Measurements from ENCODE around the gene LBP. TPM values are rescaled to one million over a fixed set of nuclear protein-coding genes. Genes with fewer than 3 reads are reported as not detected.
"Not testable (repeated sequence)": the region's sequence is repeated elsewhere in the genome, so short reads cannot be mapped to it uniquely, and the experiment has no call there.

Gene LBP
- total RNA-seq, 1 donor from 2014 or later, result 0.07 TPM

GRCh38 chr20:38395751-38396395 is 49.6 kb downstream of the LBP start:
- not testable (repeated sequence) for DNase-seq (ENCODE audit: low read depth, low spot score)

GRCh38 chr20:38402089-38402488 is 55.8 kb downstream of the LBP start:
- DNase-seq (ENCODE audit: low read depth, low spot score), result no peak

DNA sequence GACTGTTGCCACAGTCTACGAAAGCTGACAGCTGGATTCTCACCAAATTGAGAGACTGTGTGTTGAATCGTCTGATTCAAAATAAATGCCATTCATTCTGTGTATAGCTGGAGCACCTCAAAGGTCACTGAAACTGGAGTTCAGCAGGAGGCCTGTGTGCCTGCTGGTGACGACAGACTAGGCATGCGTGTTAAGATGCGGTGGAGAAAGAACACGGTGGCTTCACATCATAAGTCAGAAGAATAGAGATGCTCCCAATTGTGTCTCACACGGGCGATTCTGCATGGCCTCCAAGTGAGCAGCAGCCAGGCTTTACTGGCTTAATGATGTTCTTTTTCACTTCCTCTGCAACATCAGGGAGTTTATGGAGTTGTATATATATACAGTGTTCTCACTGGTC is 56.5 kb downstream of the LBP start:
- no peak for DNase-seq (ENCODE audit: low read depth, low spot score)

- DNase-seq (ENCODE audit: low read depth, low spot score), result no peak
Measured at GRCh38 chr20:38404016-38404415, 57.7 kb downstream of the LBP start.

- no peak for DNase-seq (ENCODE audit: low read depth, low spot score)
Measured at GRCh38 chr20:38405132-38405531, 58.9 kb downstream of the LBP start.

DNA sequence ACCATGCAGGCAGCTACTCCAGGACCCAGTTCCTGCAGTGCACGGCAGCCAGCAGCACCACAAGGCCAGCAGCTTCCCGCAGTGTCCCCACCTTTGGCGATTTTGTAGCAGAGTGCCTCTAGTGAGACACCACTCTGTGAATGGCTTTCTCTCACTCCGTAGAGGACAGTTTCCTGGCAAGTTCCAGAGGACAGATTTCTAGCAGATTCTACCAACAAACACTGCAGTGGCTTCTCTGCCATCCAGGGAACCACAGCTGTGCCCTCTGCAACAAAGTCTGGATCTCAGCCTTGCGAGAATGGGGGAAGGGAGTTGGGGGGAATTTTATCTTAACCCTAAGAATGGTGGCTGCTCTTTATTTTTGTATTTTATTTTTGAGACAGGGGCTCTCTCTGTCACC is 60.2 kb downstream of the LBP start:
- no peak for DNase-seq (ENCODE audit: low read depth, low spot score)

- no peak for DNase-seq (ENCODE audit: low read depth, low spot score)
Measured at GRCh38 chr20:38407321-38407720, 61.0 kb downstream of the LBP start.

DNA sequence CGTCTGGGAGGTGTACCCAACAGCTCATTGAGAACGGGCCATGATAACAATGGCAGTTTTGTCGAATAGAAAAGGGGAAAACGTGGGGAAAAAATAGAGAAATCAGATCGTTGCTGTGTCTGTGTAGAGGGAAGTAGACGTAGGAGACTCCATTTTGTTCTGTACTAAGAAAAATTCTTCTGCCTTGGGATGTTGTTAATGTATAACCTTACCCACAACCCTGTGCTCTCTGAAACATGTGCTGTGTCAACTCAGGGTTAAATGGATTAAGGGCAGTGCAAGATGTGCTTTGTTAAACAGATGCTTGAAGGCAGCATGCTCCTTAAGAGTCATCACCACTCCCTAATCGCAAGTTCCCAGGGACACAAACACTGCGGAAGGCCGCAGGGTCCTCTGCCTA is 61.5 kb downstream of the LBP start:
- not testable (repeated sequence) for DNase-seq (ENCODE audit: low read depth, low spot score)

DNA sequence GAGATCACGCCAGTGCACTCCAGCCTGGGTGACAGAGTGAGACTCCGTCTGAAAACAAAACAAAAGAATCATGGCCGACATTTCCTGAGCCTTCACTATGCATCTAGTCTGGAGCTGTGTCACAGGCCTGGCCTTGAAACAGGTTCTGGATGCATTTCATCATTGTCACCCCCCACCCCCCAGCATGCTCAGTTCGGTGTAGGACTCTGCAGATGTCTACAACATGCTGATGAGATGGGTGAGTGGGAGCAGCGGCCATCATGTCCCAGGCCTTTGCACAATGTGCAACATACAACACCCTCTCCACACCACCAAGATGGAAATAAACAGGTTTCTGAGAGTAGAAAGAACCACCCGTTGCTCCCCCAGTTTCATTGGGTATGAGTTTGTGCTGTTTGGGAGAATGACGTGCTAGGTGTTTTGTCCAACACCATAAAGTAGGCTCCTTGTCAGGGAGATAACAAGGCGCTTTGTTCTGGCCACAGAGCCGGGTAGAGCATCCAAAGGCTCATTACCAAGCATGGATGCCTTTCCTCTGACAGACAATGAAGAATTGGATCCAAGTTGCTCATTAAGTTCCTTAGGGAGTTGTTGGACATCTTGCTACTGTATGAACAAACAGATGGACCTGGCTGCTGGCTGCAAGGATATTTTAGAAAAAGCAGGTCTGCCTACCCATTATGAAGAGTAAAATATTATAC is 66.7 kb downstream of the LBP start:
- DNase-seq (ENCODE audit: low read depth, low spot score), result no peak

DNA sequence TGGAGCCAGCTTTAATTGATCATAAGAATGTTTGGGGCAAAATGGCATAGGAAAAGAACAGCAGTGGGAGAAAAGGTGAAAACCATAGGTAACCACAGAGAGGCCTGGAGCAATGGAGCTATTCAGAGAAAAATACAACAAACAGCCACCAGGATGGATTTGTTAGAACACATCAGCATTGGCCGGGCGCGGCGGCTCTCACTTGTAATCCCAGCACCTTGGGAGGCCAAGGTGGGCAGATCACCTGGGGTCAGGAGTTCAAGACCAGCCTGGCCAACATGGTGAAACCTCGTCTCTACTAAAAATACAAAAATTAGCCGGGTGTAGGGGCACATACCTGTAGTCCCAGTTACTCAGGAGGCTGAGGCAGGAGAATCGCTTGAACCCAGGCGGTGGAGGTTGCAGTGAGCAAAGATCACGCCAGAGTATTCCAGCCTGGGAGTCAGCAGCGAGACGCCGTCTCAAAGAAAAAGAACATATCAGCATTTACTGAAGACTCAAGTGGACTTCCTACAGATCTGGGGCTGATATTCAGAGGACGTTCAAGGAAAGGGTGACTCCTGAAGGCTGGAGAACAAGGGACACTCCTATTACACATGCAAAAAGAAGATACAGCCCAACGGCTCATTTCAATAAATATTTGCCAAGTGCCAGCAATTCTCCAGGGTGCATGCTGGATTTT is 68.6 kb downstream of the LBP start:
- no peak for DNase-seq (ENCODE audit: low read depth, low spot score)

DNA sequence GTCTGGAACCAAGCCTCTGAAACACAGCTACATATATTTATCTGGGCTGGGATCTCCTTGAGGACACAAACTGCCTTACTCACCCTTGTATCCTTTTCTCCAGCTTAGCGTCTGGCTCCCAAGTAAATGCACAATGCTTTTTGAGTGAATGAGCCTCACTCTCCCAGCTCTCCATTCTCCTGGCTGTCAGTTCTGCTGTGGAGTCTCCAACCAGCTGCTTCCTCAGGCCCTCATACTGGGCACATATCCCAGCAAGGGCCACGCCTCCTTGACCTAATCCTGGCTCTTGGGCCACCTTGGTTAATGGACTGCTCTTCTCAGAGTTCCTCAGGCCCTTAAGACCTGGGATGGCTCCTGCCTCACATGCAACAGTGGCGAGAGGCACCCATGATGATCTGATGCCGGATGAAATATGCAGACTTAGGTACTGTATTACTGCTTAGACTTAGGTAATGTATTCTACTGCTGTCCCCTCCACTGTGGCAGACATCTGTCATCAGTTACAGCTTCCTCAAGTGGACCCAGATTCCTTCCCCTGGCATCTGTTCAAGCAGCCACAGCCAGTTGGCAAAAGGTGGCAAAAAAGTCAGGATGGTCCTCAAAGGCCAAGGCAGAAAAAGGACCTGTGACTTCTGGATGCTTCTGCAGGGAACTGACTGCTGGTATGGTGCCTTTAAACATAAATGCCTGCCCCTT is 72.4 kb downstream of the LBP start:
- DNase-seq (ENCODE audit: low read depth, low spot score), result peak; percentile 71

DNA sequence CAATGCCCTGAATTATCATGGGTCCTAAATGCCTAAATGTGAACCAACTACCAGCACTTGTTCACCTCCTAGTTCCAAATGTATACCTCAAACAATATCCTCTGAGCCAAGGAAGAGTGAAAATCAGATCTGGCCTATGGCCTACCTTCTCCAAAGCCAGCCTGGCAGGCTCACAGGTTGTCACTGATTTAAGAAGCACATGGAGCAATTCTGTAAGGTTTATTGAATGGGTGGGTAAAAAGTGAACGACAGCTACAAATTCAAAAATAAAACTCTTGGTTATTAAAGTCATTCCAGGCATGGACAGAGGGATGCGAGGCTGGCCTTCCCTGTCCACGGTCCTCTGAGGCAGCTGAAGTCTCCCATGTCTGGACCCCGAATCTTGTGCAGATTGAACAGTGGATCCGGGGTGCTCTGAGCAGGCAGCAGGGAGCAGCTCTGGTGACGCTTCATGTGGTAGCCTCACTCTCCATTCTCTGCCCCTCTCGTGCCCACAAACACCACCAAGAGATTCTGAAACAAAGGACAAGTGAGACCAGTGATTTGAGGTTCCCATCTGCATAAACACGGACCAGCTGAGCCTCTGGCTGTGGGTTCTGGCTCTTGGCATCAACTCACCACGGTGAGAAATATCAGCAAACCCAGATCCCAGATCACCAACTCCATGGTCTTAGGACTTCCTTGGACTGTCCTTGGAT is 74.3 kb downstream of the LBP start:
- DNase-seq (ENCODE audit: low read depth, low spot score), result no peak

DNA sequence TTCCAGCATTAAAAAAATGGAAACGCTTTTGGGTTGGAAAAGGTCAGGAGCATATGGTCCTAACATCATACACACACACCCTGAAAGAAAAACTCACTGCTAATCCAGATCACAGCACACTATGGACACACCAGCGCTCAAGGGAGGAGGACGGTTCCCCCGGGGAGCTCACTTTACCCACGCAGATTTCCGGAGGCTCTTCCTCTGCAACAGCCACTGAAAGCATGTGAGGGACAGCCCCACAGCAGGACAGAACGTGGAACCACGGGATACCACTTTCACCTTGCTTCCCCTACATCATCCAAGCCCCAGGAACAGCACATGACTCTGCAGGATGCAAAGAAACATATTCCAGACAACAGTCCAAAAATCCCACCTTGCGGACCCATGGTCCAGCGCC is 75.6 kb downstream of the LBP start:
- DNase-seq (ENCODE audit: low read depth, low spot score), result no peak

DNA sequence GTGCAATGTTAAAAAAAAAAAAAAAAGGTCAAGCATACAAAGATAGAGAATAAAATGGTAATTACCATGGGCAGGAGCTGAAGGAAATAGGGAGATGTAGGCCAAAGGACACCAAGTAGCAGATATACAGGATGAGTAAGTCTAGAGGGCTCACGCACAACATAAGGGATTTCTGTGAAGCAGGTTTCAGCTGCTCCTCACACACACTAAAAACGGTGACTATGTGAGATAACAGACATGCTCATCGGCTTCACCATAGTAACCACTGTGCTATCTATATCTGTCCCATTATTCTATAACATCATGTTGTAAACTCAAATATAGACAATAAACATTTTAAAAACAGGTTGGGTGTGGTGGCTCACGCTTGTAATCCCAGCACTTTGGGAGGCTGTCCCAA is 77.3 kb downstream of the LBP start:
- no peak for DNase-seq (ENCODE audit: low read depth, low spot score)

DNA sequence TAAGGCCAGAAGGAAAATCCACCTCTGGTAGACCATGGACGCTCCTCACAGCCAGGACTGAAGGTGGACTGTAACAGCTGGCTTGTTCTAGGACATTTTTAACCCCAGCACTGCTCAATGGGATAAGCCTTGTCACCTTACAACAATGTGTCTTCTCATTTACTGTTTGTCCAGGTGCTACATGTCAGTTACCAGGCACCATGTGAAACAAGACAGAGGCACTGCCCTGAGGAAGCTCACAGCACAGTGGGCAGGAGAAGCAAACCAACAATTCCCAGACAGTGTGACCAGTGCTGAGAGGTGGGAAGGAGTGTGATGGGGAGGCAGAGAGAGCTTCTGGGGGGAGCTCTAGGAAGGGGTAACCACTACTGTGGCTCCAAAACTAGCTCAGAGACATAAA is 78.1 kb downstream of the LBP start:
- DNase-seq (ENCODE audit: low read depth, low spot score), result no peak

GRCh38 chr20:38426006-38426897 is 80.0 kb downstream of the LBP start:
- no peak for DNase-seq (ENCODE audit: low read depth, low spot score)

All from pulmonary artery endothelial cell (primary cell).